Measurements from ENCODE around the gene PER2.
"Not testable (repeated sequence)": the region's sequence is repeated elsewhere in the genome, so short reads cannot be mapped to it uniquely, and the experiment has no call there.

The PER2 gene

GRCh38 chr2:238277695-238278094 is 10.7 kb downstream of the PER2 start:
- no peak for TF ChIP-seq CTCF (IDR thresholded peaks at IDR 0.05; ENCODE audit: low read depth, low read length)

GRCh38 chr2:238274152-238274865 is 14.1 kb downstream of the PER2 start:
- H3K4me3 ChIP-seq (ENCODE audit: low read depth, low read length), result no peak overlapping the region
- TF ChIP-seq CTCF (IDR thresholded peaks at IDR 0.05; ENCODE audit: low read depth, low read length), result no peak

More at GRCh38 chr2:238277695-238278094, 10.7 kb downstream of the PER2 start:
- H3K4me3 ChIP-seq (ENCODE audit: low read depth, low read length), result no peak overlapping the region

- H3K4me3 ChIP-seq (ENCODE audit: low read depth, low read length), result not testable (repeated sequence)
These were observed 15.0 kb downstream of the PER2 start for GRCh38 chr2:238273433-238273832.

GRCh38 chr2:238272156-238272555 is 16.3 kb downstream of the PER2 start:
- no peak for TF ChIP-seq CTCF (IDR thresholded peaks at IDR 0.05; ENCODE audit: low read depth, low read length)
- no peak overlapping the region for H3K4me3 ChIP-seq (ENCODE audit: low read depth, low read length)

- H3K4me3 ChIP-seq (ENCODE audit: low read depth, low read length), result not testable (repeated sequence)
These were observed 16.7 kb downstream of the PER2 start for GRCh38 chr2:238271686-238272085.

- no peak overlapping the region for H3K4me3 ChIP-seq (ENCODE audit: low read depth, low read length)
- no peak for TF ChIP-seq CTCF (IDR thresholded peaks at IDR 0.05; ENCODE audit: low read depth, low read length)
These were observed 17.3 kb downstream of the PER2 start for GRCh38 chr2:238271061-238271554.

GRCh38 chr2:238270606-238271005 is 17.8 kb downstream of the PER2 start:
- no peak for TF ChIP-seq CTCF (IDR thresholded peaks at IDR 0.05; ENCODE audit: low read depth, low read length)
- H3K4me3 ChIP-seq (ENCODE audit: low read depth, low read length), result no peak overlapping the region

- TF ChIP-seq CTCF (IDR thresholded peaks at IDR 0.05; ENCODE audit: low read depth, low read length), result no peak
- no peak overlapping the region for H3K4me3 ChIP-seq (ENCODE audit: low read depth, low read length)
These were observed 18.7 kb downstream of the PER2 start for GRCh38 chr2:238269741-238270140.
